CD8-positive, alpha-beta memory T cell (primary cell): ENCODE data around the gene DCHS2. TPM values are rescaled to one million over a fixed set of nuclear protein-coding genes. Genes with fewer than 3 reads are reported as not detected.

ENCODE experiments used
- CTCF ChIA-PET: fragments of 350-600 bp; sonication (Branson Sonifier 250); formaldehyde crosslinking; loops from one replicate; lab custom pipeline; 2021; ENCODE audit warnings: antibody characterized with exemption; lab: Charles Lee
- POLR2A ChIA-PET: fragments of 350-600 bp; sonication (Branson Sonifier 250); formaldehyde crosslinking; loops from one replicate; lab custom pipeline; 2021; ENCODE audit warnings: antibody characterized with exemption; lab: Charles Lee
- DNase-seq, 5 donors: peaks; one replicate each; pipeline versions ENCODE4 v3.0.0 to v3.0.0-alpha.2; 2020 to 2022; ENCODE audit warnings: mixed read lengths in 1 of 5
- H3K27ac ChIP-seq: one replicate; pipeline ENCODE4 v1.7.0; 2013; ENCODE audit warnings: low read depth, mild to moderate bottlenecking, low read length, moderate library complexity
- H3K27me3 ChIP-seq: 2 replicates; pipeline ENCODE4 v1.7.0; 2013; ENCODE audit warnings: low read length, mild to moderate bottlenecking; ENCODE audit not compliant: insufficient read depth, poor library complexity, severe bottlenecking
- H3K36me3 ChIP-seq: 2 replicates; pipeline ENCODE4 v1.7.0; 2013; ENCODE audit warnings: mild to moderate bottlenecking, low read length, moderate library complexity; ENCODE audit not compliant: insufficient read depth
- H3K4me1 ChIP-seq: 2 replicates; pipeline ENCODE4 v1.7.0; 2013; ENCODE audit warnings: mild to moderate bottlenecking, low read length, moderate library complexity; ENCODE audit not compliant: insufficient read depth
- H3K4me3 ChIP-seq: 2 replicates; pipeline ENCODE4 v1.7.0; 2013; ENCODE audit warnings: mild to moderate bottlenecking, low read length
- H3K9me3 ChIP-seq: 2 replicates; pipeline ENCODE4 v1.7.0; 2013; ENCODE audit warnings: mild to moderate bottlenecking, low read length
- H3K27ac Mint-ChIP-seq, 8 donors: one replicate each; pipeline ENCODE4 v1.8.0; 2020 to 2021; ENCODE audit warnings: mixed read lengths in 8 of 8, mild to moderate bottlenecking in 6 of 8, inconsistent platforms in 3 of 8, moderate library complexity in 3 of 8
- H3K27me3 Mint-ChIP-seq, 2 donors: one replicate each; pipeline ENCODE4 v1.8.0; 2020 to 2021; ENCODE audit warnings: mixed read lengths in 2 of 2, mild to moderate bottlenecking in 1 of 2, moderate library complexity in 1 of 2
- H3K36me3 Mint-ChIP-seq, 3 donors: one replicate each; pipeline ENCODE4 v1.8.0; 2020 to 2021; ENCODE audit warnings: mixed read lengths in 3 of 3, inconsistent platforms in 1 of 3, mild to moderate bottlenecking in 1 of 3
- H3K4me1 Mint-ChIP-seq, 3 donors: one replicate each; pipeline ENCODE4 v1.8.0; 2020 to 2021; ENCODE audit warnings: mixed read lengths in 3 of 3, inconsistent platforms in 1 of 3, mild to moderate bottlenecking in 1 of 3
- H3K4me3 Mint-ChIP-seq, 7 donors: one replicate each; pipeline ENCODE4 v1.8.0; 2020 to 2021; ENCODE audit warnings: mixed read lengths in 7 of 7, mild to moderate bottlenecking in 6 of 7, moderate library complexity in 4 of 7, inconsistent platforms in 2 of 7
- H3K9me3 Mint-ChIP-seq, 5 donors: one replicate each; pipeline ENCODE4 v1.8.0; 2020 to 2022; ENCODE audit warnings: mixed read lengths in 5 of 5, mild to moderate bottlenecking in 3 of 5, moderate library complexity in 2 of 5, inconsistent platforms in 1 of 5
- polyA plus RNA-seq: library from polyadenylated mRNA; unstranded; fragments of 300-500 nt; fragmentation: Illumina TruSeq; gene quantifications from one replicate; pipeline ENCODE4 v1.2.3, GENCODE V29; 2021
- total RNA-seq, 2 experiments: library from RNA; stranded (reverse); gene quantifications; one replicate each; pipeline ENCODE4 v1.2.3, GENCODE V29; 2021

The DCHS2 gene
- total and polyA plus RNA-seq, 3 experiments from 2014 or later = 0.09 TPM; not detected in 2

DNA sequence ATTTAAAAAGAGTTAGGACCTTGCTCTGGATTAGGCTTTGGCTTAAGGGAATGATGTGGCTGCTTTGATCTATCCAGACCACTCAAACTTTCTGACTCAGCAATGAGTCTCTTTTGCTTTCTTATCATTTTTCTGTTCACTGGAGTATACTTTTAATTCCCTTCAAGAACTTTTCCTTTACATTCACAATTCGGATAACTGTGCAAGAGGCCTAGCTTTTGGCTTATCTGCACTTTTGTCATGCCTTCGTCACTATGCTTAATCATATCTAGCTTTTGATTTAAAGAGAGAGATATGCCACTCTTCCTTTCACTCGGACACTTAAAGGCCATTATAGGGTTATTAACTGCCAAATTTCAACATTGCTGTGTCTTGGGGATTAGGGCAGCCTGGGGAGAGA, 147.9 kb downstream of the DCHS2 start:
- ChIA-PET CTCF (no interaction called here), POLR2A (no interaction called here)
- Mint-ChIP-seq H3K4me1 (no peaks in the 10 kb centered on the region), H3K27ac (no peak overlapping the region), H3K27me3 (peaks cover 2 to 4% of the 10 kb centered on the region in 2 donors), H3K36me3 (no peaks in the 10 kb centered on the region), H3K9me3 (no peaks in the 10 kb centered on the region), H3K4me3 (no peak overlapping the region)
- no peaks in the 10 kb centered on the region for H3K36me3 ChIP-seq
- no peak overlapping the region for H3K27ac ChIP-seq
- no peaks in the 10 kb centered on the region for H3K27me3 ChIP-seq
- DNase-seq = no peak
- H3K4me1 ChIP-seq = no peaks in the 10 kb centered on the region
- no peak overlapping the region for H3K4me3 ChIP-seq
- H3K9me3 ChIP-seq = no peaks in the 10 kb centered on the region

DNA sequence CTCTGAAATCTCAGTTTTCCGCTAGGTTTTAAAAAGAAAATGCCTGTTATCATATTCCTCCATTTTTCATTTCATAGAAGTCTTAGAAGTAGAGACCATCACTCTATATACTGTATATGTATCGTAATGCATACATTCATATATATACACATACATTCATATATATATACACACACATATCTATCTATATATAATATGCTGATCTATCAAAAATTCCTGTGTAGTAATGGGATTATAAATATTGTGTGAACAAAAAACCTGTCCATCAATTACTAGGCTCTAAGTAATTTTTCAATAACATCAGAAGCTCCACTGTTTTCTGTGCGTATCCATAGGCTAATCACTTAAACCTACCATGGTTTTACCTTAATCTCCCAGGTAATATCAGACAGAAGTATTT, 150.2 kb downstream of the DCHS2 start:
- Mint-ChIP-seq H3K9me3 (no peaks in the 10 kb centered on the region), H3K4me3 (no peak overlapping the region), H3K27me3 (peaks cover 2 to 5% of the 10 kb centered on the region in 2 donors), H3K4me1 (no peaks in the 10 kb centered on the region), H3K36me3 (no peaks in the 10 kb centered on the region), H3K27ac (no peak overlapping the region)
- no peaks in the 10 kb centered on the region for H3K9me3 ChIP-seq
- no peak for DNase-seq
- H3K27me3 ChIP-seq = no peaks in the 10 kb centered on the region
- no peaks in the 10 kb centered on the region for H3K36me3 ChIP-seq
- CTCF ChIA-PET = no interaction called here
- no peaks in the 10 kb centered on the region for H3K4me1 ChIP-seq
- H3K27ac ChIP-seq = no peak overlapping the region
- POLR2A ChIA-PET = no interaction called here
- no peak overlapping the region for H3K4me3 ChIP-seq

DNA sequence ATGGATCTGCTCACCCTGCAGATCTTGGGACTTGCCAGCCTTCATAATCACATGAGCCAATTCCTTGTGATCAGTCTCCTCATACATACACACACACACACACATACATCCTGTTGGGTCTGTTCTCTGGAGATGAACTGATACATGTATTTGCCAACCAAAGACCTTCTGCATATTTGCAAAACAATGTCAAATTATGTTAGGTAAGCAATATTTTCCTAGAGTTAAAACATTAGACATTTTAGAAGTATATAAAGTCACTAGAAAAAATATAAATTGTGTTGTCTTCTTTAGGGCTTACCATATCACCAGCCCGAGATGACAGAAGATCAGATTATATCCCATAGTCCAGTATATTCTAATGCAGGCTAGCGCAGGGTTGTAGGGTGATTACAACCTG, 156.0 kb downstream of the DCHS2 start:
- ChIA-PET POLR2A (no interaction called here), CTCF (no interaction called here)
- Mint-ChIP-seq H3K27me3 (peaks cover 13 to 26% of the 10 kb centered on the region in 2 donors), H3K27ac (no peak overlapping the region), H3K9me3 (no peaks in the 10 kb centered on the region), H3K36me3 (no peaks in the 10 kb centered on the region), H3K4me3 (no peak overlapping the region), H3K4me1 (peaks cover 12 to 17% (median 15%) of the 10 kb centered on the region in 3 donors)
- H3K36me3 ChIP-seq = no peaks in the 10 kb centered on the region
- DNase-seq = no peak
- peaks cover 4% of the 10 kb centered on the region for H3K4me1 ChIP-seq
- no peaks in the 10 kb centered on the region for H3K27me3 ChIP-seq
- H3K9me3 ChIP-seq = no peaks in the 10 kb centered on the region
- no peak overlapping the region for H3K27ac ChIP-seq
- no peak overlapping the region for H3K4me3 ChIP-seq

DNA sequence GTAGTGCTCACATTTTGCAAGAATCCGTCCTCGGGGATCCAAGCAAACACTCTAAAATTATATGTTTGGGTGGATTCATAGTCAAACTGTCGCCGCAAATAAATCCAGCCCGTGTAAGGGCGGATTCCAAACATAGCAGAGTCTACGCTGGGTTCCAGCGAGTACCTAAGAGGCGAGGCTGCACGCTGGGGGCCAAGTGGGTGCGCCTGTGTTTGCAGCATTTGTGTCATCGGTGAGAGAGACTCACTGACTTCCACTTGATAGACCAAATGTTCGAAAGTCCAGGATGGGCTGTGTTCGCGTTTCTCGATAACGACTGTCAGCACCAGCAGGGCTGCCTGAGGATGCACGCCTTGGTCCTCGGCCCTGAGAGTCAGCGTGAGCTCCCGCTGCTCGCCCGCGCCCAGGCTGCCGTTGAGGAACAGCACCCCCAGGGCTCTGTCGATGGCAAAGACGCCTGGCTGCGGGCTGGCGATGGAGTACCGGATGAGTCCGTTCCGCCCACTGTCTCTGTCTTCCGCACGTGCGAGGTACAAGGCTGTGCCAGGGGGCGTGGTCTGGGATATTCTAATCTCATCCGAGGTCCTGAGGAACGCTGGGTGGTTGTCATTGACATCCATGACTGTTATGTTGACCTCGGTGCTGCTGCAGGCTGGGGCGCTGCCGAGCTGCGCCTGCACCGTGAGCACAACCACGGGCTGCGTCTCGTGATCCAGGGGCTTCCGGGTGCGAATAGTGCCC, 158.7 kb downstream of the DCHS2 start:
- Histone ChIP-seq H3K4me1 (peaks cover 4% of the 10 kb centered on the region), H3K27ac (no peak overlapping the region), H3K36me3 (no peaks in the 10 kb centered on the region), H3K27me3 (no peaks in the 10 kb centered on the region), H3K9me3 (no peaks in the 10 kb centered on the region), H3K4me3 (peak overlapping the region; percentile 44)
- ChIA-PET POLR2A (no interaction called here), CTCF (no interaction called here)
- DNase-seq = peak in 4 of 5 donors; percentile 1 to 54 (median 39)
- peaks cover 21 to 37% of the 10 kb centered on the region in 2 donors for H3K27me3 Mint-ChIP-seq
- peak overlapping the region in 4 of 8 donors; percentile 40 to 70 (median 66) for H3K27ac Mint-ChIP-seq
- H3K9me3 Mint-ChIP-seq = no peaks in the 10 kb centered on the region
- peaks cover 12 to 17% (median 15%) of the 10 kb centered on the region in 3 donors for H3K4me1 Mint-ChIP-seq
- no peaks in the 10 kb centered on the region for H3K36me3 Mint-ChIP-seq
- H3K4me3 Mint-ChIP-seq = peak overlapping the region; percentile 64 to 87 (median 78)

DNA sequence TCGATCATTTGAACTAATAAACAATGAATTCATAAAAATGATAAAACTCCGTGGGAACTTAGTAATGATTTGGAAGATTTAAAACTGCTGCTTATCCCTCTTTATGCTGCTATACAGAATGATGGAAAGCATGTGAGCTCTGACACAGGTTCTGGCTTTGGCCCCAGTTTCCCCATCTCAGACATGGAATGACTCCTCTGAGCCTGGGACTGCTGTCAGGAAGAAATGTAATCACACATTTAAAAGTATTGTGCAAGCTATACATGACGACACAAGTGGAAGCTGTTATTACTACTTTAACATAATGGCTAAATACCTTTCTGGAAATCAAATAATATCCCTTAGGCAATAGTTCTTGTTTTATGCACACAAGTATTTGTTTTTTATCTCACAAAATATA, 161.7 kb downstream of the DCHS2 start:
- no peak overlapping the region for H3K27ac Mint-ChIP-seq
- peaks cover 0 to 11% (median 2%) of the 10 kb centered on the region in 5 donors for H3K9me3 Mint-ChIP-seq
- H3K9me3 ChIP-seq = no peaks in the 10 kb centered on the region
- no peak for DNase-seq
- H3K27me3 Mint-ChIP-seq = peaks cover 22 to 42% of the 10 kb centered on the region in 2 donors
- POLR2A ChIA-PET = no interaction called here
- H3K4me1 ChIP-seq = peaks cover 4% of the 10 kb centered on the region
- H3K4me3 Mint-ChIP-seq = no peak overlapping the region
- no peaks in the 10 kb centered on the region for H3K27me3 ChIP-seq
- no peak overlapping the region for H3K27ac ChIP-seq
- H3K4me3 ChIP-seq = no peak overlapping the region
- H3K36me3 ChIP-seq = no peaks in the 10 kb centered on the region
- peaks cover 12 to 17% (median 15%) of the 10 kb centered on the region in 3 donors for H3K4me1 Mint-ChIP-seq
- CTCF ChIA-PET = no interaction called here
- H3K36me3 Mint-ChIP-seq = no peaks in the 10 kb centered on the region

DNA sequence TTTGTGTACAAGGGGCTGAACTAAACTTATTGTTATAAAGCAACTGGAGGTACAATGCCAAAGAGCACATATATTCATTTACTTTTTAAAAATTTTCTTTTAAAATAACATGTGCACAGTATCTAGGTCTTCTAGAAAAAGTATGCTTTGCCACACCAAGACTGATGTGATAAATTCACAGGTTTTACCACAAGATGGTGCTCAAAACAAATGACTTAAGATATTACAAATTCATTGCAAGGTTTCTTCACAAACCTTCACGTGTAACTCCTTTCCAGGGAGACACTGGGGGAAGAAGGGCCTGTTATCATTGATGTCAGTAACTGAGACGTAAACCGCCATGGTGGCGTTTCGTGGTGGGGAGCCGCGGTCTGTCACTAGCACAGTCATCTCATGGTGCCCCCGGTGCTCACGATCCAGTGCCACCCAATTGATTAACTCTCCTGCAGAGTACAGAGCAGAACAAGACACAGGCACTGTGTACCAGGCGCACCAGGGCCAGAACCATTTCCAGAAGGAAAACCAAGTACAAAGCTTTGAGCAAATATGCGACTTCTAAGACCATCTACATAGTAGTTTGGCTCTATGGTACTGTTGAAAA, 162.2 kb downstream of the DCHS2 start:
- Histone ChIP-seq H3K36me3 (no peaks in the 10 kb centered on the region), H3K9me3 (no peaks in the 10 kb centered on the region), H3K4me1 (peaks cover 4% of the 10 kb centered on the region), H3K4me3 (no peak overlapping the region), H3K27me3 (no peaks in the 10 kb centered on the region), H3K27ac (no peak overlapping the region)
- Mint-ChIP-seq H3K4me3 (no peak overlapping the region), H3K27ac (no peak overlapping the region), H3K4me1 (peaks cover 12 to 17% (median 15%) of the 10 kb centered on the region in 3 donors), H3K27me3 (peaks cover 22 to 42% of the 10 kb centered on the region in 2 donors), H3K36me3 (no peaks in the 10 kb centered on the region), H3K9me3 (peaks cover 0 to 11% (median 2%) of the 10 kb centered on the region in 5 donors)
- ChIA-PET CTCF (no interaction called here), POLR2A (no interaction called here)
- DNase-seq = no peak

DNA sequence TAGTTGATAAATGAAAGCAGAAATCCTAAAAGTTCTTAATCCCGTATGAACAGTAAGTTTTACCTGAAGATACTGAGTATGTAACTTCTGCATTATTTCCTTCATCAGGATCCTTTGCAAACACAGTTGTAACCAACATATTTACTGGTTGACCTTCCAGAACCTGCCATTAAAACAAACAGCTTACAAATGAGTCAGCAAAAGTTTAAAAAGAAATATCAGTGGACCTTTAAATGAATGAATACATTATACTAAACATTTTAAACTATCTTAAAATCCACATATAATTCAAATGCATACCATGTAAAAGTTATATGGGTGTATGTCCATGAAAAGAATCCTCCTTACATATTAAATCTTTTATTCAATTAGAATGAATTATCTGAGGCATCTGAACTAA, 163.6 kb downstream of the DCHS2 start:
- H3K4me3 ChIP-seq = no peak overlapping the region
- H3K36me3 ChIP-seq = no peaks in the 10 kb centered on the region
- H3K27ac Mint-ChIP-seq = no peak overlapping the region
- no peak overlapping the region for H3K27ac ChIP-seq
- no peaks in the 10 kb centered on the region for H3K27me3 ChIP-seq
- ChIA-PET CTCF (no interaction called here), POLR2A (no interaction called here)
- peaks cover 8 to 12% (median 8%) of the 10 kb centered on the region in 3 donors for H3K4me1 Mint-ChIP-seq
- no peaks in the 10 kb centered on the region for H3K9me3 ChIP-seq
- no peak overlapping the region for H3K4me3 Mint-ChIP-seq
- DNase-seq = no peak
- H3K27me3 Mint-ChIP-seq = peaks cover 19 to 35% of the 10 kb centered on the region in 2 donors
- no peaks in the 10 kb centered on the region for H3K36me3 Mint-ChIP-seq
- peaks cover 0 to 11% (median 2%) of the 10 kb centered on the region in 5 donors for H3K9me3 Mint-ChIP-seq
- H3K4me1 ChIP-seq = peaks cover 4% of the 10 kb centered on the region

DNA sequence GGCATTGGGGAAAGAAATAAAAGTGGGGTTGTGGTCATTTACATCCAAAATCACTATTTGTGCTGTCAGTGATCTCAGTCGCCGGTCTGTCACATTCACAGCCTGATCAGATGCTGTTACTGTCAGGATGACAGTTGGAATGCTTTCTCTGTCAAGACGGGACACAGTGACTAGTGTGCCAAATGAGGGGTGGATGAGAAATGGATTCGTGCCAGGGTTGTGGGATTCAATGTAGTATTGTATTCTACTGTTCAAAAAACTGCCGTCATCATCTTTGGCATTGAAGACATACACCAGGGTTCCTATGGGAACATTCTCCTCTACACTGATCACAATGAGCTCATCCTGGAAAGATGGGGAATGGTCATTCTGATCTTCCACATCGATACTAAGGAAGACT, 171.1 kb downstream of the DCHS2 start:
- Histone ChIP-seq H3K27ac (no peak overlapping the region), H3K36me3 (no peaks in the 10 kb centered on the region), H3K27me3 (no peaks in the 10 kb centered on the region), H3K4me3 (no peak overlapping the region), H3K9me3 (no peaks in the 10 kb centered on the region), H3K4me1 (no peaks in the 10 kb centered on the region)
- Mint-ChIP-seq H3K9me3 (peaks cover 5 to 10% (median 6%) of the 10 kb centered on the region in 5 donors), H3K36me3 (no peaks in the 10 kb centered on the region), H3K27ac (no peak overlapping the region), H3K27me3 (peaks cover 0 to 4% of the 10 kb centered on the region in 2 donors), H3K4me3 (no peak overlapping the region), H3K4me1 (no peaks in the 10 kb centered on the region)
- POLR2A ChIA-PET = no interaction called here
- CTCF ChIA-PET = no interaction called here
- DNase-seq = no peak
